Liver (tissue), 9 donors: ENCODE results near the gene ADAMTS2. TPM values are rescaled to one million over a fixed set of nuclear protein-coding genes. Genes with fewer than 3 reads are reported as not detected.

Experiments
- DNase-seq: peaks from one replicate; pipeline ENCODE4 v3.0.0-alpha.2; 2017; ENCODE audit warnings: low spot score
- H3K27ac ChIP-seq, 2 donors: one replicate each; pipeline ENCODE4 v1.7.0; 2013; ENCODE audit warnings: inconsistent platforms in 2 of 2, low read length in 2 of 2, control low read depth in 1 of 2, low read depth in 1 of 2, mild to moderate bottlenecking in 1 of 2
- H3K27me3 ChIP-seq, 4 donors: one replicate each; pipeline versions ENCODE4 v1.6.1 to v1.7.0; 2013; ENCODE audit warnings: low read length in 3 of 4, inconsistent platforms in 1 of 4, mild to moderate bottlenecking in 1 of 4, moderate library complexity in 1 of 4; ENCODE audit not compliant: control insufficient read depth in 4 of 4, insufficient read depth in 4 of 4
- H3K36me3 ChIP-seq, 4 donors: one replicate each; pipeline versions ENCODE4 v1.6.1 to v1.7.0; 2013; ENCODE audit warnings: low read length in 3 of 4, mild to moderate bottlenecking in 3 of 4, low read depth in 1 of 4, moderate library complexity in 1 of 4; ENCODE audit not compliant: control insufficient read depth in 4 of 4, insufficient read depth in 3 of 4
- H3K4me1 ChIP-seq, 4 donors: one replicate each; pipeline versions ENCODE4 v1.6.1 to v1.7.0; 2013; ENCODE audit warnings: low read length in 3 of 4, mild to moderate bottlenecking in 3 of 4, moderate library complexity in 1 of 4; ENCODE audit not compliant: control insufficient read depth in 4 of 4, insufficient read depth in 4 of 4
- H3K4me3 ChIP-seq, 3 donors: one replicate each; pipeline versions ENCODE4 v1.6.1 to v1.7.0; 2013; ENCODE audit warnings: low read length in 3 of 3, control low read depth in 1 of 3, low read depth in 1 of 3, mild to moderate bottlenecking in 1 of 3
- H3K9ac ChIP-seq, 2 donors: one replicate each; pipeline ENCODE4 v1.7.0; 2013; ENCODE audit warnings: low read length in 2 of 2, mild to moderate bottlenecking in 2 of 2, moderate library complexity in 2 of 2, control low read depth in 1 of 2, low read depth in 1 of 2
- H3K9me3 ChIP-seq, 4 donors: one replicate each; pipeline versions ENCODE4 v1.6.1 to v1.7.0; 2013; ENCODE audit warnings: low read length in 3 of 4; ENCODE audit not compliant: control insufficient read depth in 4 of 4
- EGR1 ChIP-seq, 2 donors: IDR thresholded peaks; 2 replicates each; pipeline ENCODE4 v1.6.1; 2016 to 2018; ENCODE audit warnings: antibody characterized with exemption in 2 of 2, low read depth in 2 of 2
- FOXA1 ChIP-seq: IDR thresholded peaks from 2 replicates; pipeline ENCODE4 v1.6.1; 2016; ENCODE audit warnings: antibody characterized with exemption
- FOXA2 ChIP-seq: IDR thresholded peaks from 2 replicates; pipeline ENCODE4 v1.6.1; 2016; ENCODE audit warnings: antibody characterized with exemption
- GABPA ChIP-seq, 2 donors: IDR thresholded peaks in 1 of 2; conservative IDR thresholded peaks in 1 of 2; 2 replicates each; pipeline ENCODE4 v1.6.1; 2016; ENCODE audit warnings: antibody characterized with exemption in 2 of 2, mild to moderate bottlenecking in 1 of 2, moderate library complexity in 1 of 2
- HNF4A ChIP-seq, 2 donors: conservative IDR thresholded peaks; 2 replicates each; pipeline ENCODE4 v1.6.1; 2016; ENCODE audit warnings: antibody characterized with exemption in 2 of 2, mild to moderate bottlenecking in 2 of 2
- HNF4G ChIP-seq: IDR thresholded peaks from 2 replicates; pipeline ENCODE4 v1.6.1; 2016; ENCODE audit warnings: antibody characterized with exemption
- JUND ChIP-seq, 2 donors: IDR thresholded peaks; 2 replicates each; pipeline ENCODE4 v1.6.1; 2016; ENCODE audit warnings: antibody characterized with exemption in 2 of 2
- NR2F2 ChIP-seq: IDR thresholded peaks from 2 replicates; pipeline ENCODE4 v1.6.1; 2016; ENCODE audit warnings: antibody characterized with exemption
- TAF1 ChIP-seq: conservative IDR thresholded peaks from 2 replicates; pipeline ENCODE4 v1.6.1; 2016; ENCODE audit warnings: antibody characterized with exemption, mild to moderate bottlenecking
- YY1 ChIP-seq: IDR thresholded peaks from 2 replicates; pipeline ENCODE4 v1.6.1; 2016; ENCODE audit warnings: antibody characterized with exemption, mild to moderate bottlenecking
- WGBS: extraction: QIAGEN DNeasy Blood & Tissue Kit; methylation state at CpG from one replicate; pipeline ENCODE4 v1.1.7; 2013; 5-methylcytosine and 5-hydroxymethylcytosine counted together
- polyA plus RNA-seq, 2 donors: library from polyadenylated mRNA; stranded (reverse) in 1 of 2; unstranded in 1 of 2; fragments of 200-250 nt in 1 of 2; fragments of >200 nt in 1 of 2; fragmentation: Nextera tagmentation in 1 of 2; extraction: Ambion mirVana in 1 of 2; gene quantifications; one replicate each; pipeline versions ENCODE4 v1.2.1 to v1.2.3, GENCODE V29; 2013 to 2015
- total RNA-seq, 2 donors: library from RNA; depleted of rRNA; stranded (reverse); fragments of >200 nt; gene quantifications; one replicate each; pipeline ENCODE4 v1.2.3, GENCODE V29; 2014
- TF ChIP-seq, protein P1 (sequence below): IDR thresholded peaks from 2 replicates; pipeline ENCODE4 v1.6.1; 2016; ENCODE audit warnings: antibody characterized with exemption
- TF ChIP-seq, protein P2 (sequence below): IDR thresholded peaks from 2 replicates; pipeline ENCODE4 v1.6.1; 2016; ENCODE audit warnings: antibody characterized with exemption
- TF ChIP-seq, protein P3 (sequence below): fragments of 150-350 bp; IDR thresholded peaks from 2 replicates; pipeline ENCODE4 v1.5.1; 2017; ENCODE audit warnings: improper control_type of control experiment, low read depth, low read length; ENCODE audit not compliant: missing input control
- TF ChIP-seq, protein P4 (sequence below): IDR thresholded peaks from 2 replicates; pipeline ENCODE4 v1.6.1; 2016; ENCODE audit warnings: antibody characterized with exemption
- donor health status: healthy.
- donor health status: healthy.
- donor health status: healthy.
- donor health status: healthy.
- donor health status: healthy.

ADAMTS2 gene
- total and polyA plus RNA-seq, 4 donors, result 2.7 to 24.3 (median 12.0) TPM

DNA sequence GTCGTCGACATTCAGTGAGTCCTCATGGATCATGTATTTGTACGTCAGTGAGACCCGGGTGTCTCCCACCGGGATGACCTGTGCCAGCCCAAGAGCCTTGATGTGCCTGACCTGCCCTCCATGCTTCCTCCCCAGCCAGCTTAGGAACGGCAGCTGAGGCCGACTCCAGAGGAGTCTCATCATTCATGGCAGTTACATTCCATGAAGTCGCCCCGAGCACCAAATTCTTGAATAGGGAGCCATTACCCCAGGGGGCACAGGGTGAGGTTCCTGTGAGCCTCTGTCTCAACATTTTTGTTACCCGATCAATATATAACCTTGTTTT is 217.3 kb downstream of the ADAMTS2 start:
- H3K9ac ChIP-seq, result no peak overlapping the region
- peaks cover 0 to 3% (median 0%) of the 10 kb centered on the region in 4 donors for H3K36me3 ChIP-seq
- WGBS, result 92% methylated on average over 10 of the region's 10 CpGs
- no peak for DNase-seq
- no peak overlapping the region for H3K4me3 ChIP-seq
- H3K27me3 ChIP-seq, result no peaks in the 10 kb centered on the region
- H3K4me1 ChIP-seq, result no peaks in the 10 kb centered on the region
- H3K27ac ChIP-seq, result no peak overlapping the region
- H3K9me3 ChIP-seq, result peaks cover 2 to 11% (median 4%) of the 10 kb centered on the region in 4 donors
- no peak for TF ChIP-seq NR2F2
- no peak for TF ChIP-seq JUND (IDR thresholded peaks at IDR 0.05)
- TF ChIP-seq, protein P1, sequence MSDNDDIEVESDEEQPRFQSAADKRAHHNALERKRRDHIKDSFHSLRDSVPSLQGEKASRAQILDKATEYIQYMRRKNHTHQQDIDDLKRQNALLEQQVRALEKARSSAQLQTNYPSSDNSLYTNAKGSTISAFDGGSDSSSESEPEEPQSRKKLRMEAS, result no peak
- no peak for TF ChIP-seq HNF4G
- no peak for TF ChIP-seq EGR1 (IDR thresholded peaks at IDR 0.05; ENCODE audit: low read depth in 2 of 2)
- TF ChIP-seq FOXA1, result no peak
- TF ChIP-seq, protein P2, sequence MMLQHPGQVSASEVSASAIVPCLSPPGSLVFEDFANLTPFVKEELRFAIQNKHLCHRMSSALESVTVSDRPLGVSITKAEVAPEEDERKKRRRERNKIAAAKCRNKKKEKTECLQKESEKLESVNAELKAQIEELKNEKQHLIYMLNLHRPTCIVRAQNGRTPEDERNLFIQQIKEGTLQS, result no peak
- TF ChIP-seq HNF4A (conservative IDR thresholded peaks at IDR 0.05), result no peak
- TF ChIP-seq GABPA (IDR thresholded peaks at IDR 0.05 in 1 of 2, conservative IDR thresholded peaks at IDR 0.05 in 1 of 2), result no peak

DNA sequence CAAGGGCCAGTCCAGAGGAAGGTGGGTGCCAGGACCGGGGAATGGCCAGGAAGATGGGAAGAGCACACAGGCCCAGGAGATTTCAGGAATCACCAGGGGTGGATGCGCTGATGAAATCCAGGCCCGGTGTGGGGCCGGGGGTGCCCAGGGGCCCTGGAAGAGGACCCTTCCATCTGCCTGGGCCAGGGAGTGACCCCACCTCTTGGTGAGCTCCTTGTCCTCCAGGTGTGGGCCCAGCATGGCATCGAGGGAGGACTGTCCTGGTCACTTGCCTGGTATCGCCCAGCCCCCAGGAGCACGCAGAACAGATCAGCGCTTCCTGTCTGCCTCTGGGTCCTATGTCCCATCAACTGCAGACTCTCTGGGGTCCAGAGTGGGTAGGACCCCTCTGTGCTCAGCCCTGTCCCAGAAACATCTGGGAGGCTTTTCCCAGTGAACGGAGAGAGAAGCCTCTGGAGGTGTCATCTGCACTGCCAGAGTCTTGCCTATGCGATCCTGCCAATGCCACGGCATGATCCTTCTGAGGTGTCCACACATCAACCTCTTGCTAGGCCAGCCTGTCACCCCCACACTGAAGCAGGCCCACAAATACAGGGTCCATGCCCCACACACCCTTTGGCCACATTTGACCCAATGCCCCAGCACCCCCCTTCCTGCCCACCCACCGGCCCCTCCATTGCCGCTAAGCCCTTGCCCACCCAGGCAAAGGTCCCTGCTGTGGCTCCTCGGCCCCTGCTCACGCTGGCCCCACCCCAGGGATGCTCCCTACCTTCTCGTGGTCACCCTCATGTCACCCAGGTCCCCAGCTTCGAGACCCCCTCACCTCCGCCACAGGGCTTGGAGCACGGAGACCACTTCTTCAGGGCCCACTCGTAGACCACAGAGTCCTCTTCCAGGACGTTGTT is 217.9 kb downstream of the ADAMTS2 start:
- no peak overlapping the region for H3K27ac ChIP-seq
- peaks cover 2 to 11% (median 4%) of the 10 kb centered on the region in 4 donors for H3K9me3 ChIP-seq
- no peak for TF ChIP-seq FOXA2
- TF ChIP-seq, protein P3, sequence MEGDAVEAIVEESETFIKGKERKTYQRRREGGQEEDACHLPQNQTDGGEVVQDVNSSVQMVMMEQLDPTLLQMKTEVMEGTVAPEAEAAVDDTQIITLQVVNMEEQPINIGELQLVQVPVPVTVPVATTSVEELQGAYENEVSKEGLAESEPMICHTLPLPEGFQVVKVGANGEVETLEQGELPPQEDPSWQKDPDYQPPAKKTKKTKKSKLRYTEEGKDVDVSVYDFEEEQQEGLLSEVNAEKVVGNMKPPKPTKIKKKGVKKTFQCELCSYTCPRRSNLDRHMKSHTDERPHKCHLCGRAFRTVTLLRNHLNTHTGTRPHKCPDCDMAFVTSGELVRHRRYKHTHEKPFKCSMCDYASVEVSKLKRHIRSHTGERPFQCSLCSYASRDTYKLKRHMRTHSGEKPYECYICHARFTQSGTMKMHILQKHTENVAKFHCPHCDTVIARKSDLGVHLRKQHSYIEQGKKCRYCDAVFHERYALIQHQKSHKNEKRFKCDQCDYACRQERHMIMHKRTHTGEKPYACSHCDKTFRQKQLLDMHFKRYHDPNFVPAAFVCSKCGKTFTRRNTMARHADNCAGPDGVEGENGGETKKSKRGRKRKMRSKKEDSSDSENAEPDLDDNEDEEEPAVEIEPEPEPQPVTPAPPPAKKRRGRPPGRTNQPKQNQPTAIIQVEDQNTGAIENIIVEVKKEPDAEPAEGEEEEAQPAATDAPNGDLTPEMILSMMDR, result no peak
- no peak for TF ChIP-seq NR2F2
- TF ChIP-seq, protein P1, result no peak
- TF ChIP-seq, protein P4, sequence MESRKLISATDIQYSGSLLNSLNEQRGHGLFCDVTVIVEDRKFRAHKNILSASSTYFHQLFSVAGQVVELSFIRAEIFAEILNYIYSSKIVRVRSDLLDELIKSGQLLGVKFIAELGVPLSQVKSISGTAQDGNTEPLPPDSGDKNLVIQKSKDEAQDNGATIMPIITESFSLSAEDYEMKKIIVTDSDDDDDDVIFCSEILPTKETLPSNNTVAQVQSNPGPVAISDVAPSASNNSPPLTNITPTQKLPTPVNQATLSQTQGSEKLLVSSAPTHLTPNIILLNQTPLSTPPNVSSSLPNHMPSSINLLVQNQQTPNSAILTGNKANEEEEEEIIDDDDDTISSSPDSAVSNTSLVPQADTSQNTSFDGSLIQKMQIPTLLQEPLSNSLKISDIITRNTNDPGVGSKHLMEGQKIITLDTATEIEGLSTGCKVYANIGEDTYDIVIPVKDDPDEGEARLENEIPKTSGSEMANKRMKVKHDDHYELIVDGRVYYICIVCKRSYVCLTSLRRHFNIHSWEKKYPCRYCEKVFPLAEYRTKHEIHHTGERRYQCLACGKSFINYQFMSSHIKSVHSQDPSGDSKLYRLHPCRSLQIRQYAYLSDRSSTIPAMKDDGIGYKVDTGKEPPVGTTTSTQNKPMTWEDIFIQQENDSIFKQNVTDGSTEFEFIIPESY, result no peak
- no peak for TF ChIP-seq FOXA1
- TF ChIP-seq TAF1, result no peak
- no peak for TF ChIP-seq EGR1 (IDR thresholded peaks at IDR 0.05; ENCODE audit: low read depth in 2 of 2)
- TF ChIP-seq HNF4A (conservative IDR thresholded peaks at IDR 0.05), result no peak
- no peak for TF ChIP-seq HNF4G
- TF ChIP-seq YY1, result no peak
- no peaks in the 10 kb centered on the region for H3K4me1 ChIP-seq
- DNase-seq, result no peak
- WGBS, result 88% methylated on average over 21 of the region's 21 CpGs
- no peaks in the 10 kb centered on the region for H3K27me3 ChIP-seq
- H3K36me3 ChIP-seq, result peaks cover 0 to 3% (median 0%) of the 10 kb centered on the region in 4 donors
- no peak overlapping the region for H3K9ac ChIP-seq
- H3K4me3 ChIP-seq, result no peak overlapping the region
